MCF 10A (cell line): ENCODE data around the gene PLCB1. TPM values are rescaled to one million over a fixed set of nuclear protein-coding genes. Genes with fewer than 3 reads are reported as not detected.

Experiments used
- BruUV-seq: library from RNA; stranded (reverse); fragments of 400-500 nt; replicated peaks from 2 replicates; lab custom pipeline; 2021; lab: Mats Ljungman, UMichigan
- CTCF ChIA-PET: fragments of 300-600 bp; sonication (Branson Sonifier 250); formaldehyde crosslinking; extraction: SDS; loops from one replicate; lab custom pipeline; 2021; ENCODE audit warnings: antibody characterized with exemption, inconsistent platforms; lab: Yijun Ruan, JAX
- POLR2A ChIA-PET: fragments of 300-600, 350-650 bp; sonication (Branson Sonifier 250); formaldehyde crosslinking; extraction: SDS; loops from one replicate; lab custom pipeline; 2020; ENCODE audit warnings: antibody characterized with exemption, inconsistent platforms; lab: Yijun Ruan, JAX
- DNase-seq: peaks from one replicate; pipeline ENCODE4 v3.0.0-alpha.2; 2018; ENCODE audit not compliant: unreplicated experiment
- H3K27ac Mint-ChIP-seq: one replicate; pipeline ENCODE4 v1.8.0; 2022; ENCODE audit warnings: mild to moderate bottlenecking, low read depth, mixed read lengths; ENCODE audit not compliant: unreplicated experiment
- H3K27me3 Mint-ChIP-seq: one replicate; pipeline ENCODE4 v1.8.0; 2022; ENCODE audit warnings: mixed read lengths; ENCODE audit not compliant: insufficient read depth, unreplicated experiment
- H3K36me3 Mint-ChIP-seq: one replicate; pipeline ENCODE4 v1.8.0; 2022; ENCODE audit warnings: mild to moderate bottlenecking, moderate library complexity, mixed read lengths; ENCODE audit not compliant: insufficient read depth, unreplicated experiment
- H3K4me1 Mint-ChIP-seq: one replicate; pipeline ENCODE4 v1.8.0; 2022; ENCODE audit warnings: mixed read lengths; ENCODE audit not compliant: insufficient read depth, unreplicated experiment
- H3K4me3 Mint-ChIP-seq: one replicate; pipeline ENCODE4 v1.8.0; 2022; ENCODE audit warnings: mild to moderate bottlenecking, moderate library complexity, mixed read lengths; ENCODE audit not compliant: unreplicated experiment
- H3K9me3 Mint-ChIP-seq: one replicate; pipeline ENCODE4 v1.8.0; 2022; ENCODE audit warnings: mixed read lengths; ENCODE audit not compliant: unreplicated experiment
- CTCF ChIP-seq: fragments of 200-600 bp; IDR thresholded peaks from one replicate; pipeline ENCODE4 v1.8.0; 2022; ENCODE audit warnings: antibody characterized with exemption, mild to moderate bottlenecking; ENCODE audit not compliant: unreplicated experiment
- intact Hi-C: fragments of 100-400 bp; cut with micrococcal nuclease; formaldehyde crosslinking; loops from 2 replicates; pipeline ENCODE4 v1.14.1; 2022
- total RNA-seq: library from RNA; stranded (reverse); gene quantifications from 2 replicates; pipeline ENCODE4 v1.2.3, GENCODE V29; 2022

The PLCB1 gene
- total RNA-seq, 1 experiment from 2014 or later = 5.9 TPM

DNA sequence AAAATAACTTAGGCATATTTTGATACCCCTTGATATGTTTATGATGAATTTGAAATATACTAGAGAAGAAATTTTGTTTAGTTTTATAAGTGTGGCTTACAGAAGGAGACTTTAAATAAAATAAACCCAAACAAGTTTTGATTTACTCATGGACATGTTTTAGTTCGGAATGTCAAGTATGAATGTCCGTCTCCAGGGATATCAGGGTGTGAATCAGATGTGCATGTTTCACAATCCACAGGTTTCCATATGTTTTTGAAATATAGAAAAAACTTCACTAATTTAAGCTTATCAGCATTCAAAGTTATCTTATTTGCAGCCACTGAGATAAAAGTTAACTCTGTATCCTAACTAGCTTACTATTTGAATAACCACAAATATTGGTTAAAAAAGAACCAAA, 51.5 kb downstream of the PLCB1 start:
- BruUV-seq = no TSS peak
- intact Hi-C loops = no loop called here
- H3K27ac Mint-ChIP-seq = peak overlapping the region; percentile 80
- H3K9me3 Mint-ChIP-seq = no peaks in the 10 kb centered on the region
- DNase-seq = peak; percentile 38
- H3K4me3 Mint-ChIP-seq = no peak overlapping the region
- ChIA-PET POLR2A (interaction anchor here (0.5 to 1.5 kb wide), 2 partner anchors 10 to 882 kb away, joined by 3 read pairs; no protein-coding TSS in a partner anchor), CTCF (interaction anchor here (1.6 kb wide), 1 partner anchor 52 kb away, joined by 6 read pairs; the partner anchor contains the start of gene PLCB1)
- no peaks in the 10 kb centered on the region for H3K27me3 Mint-ChIP-seq
- H3K36me3 Mint-ChIP-seq = no peaks in the 10 kb centered on the region
- no peak for TF ChIP-seq CTCF
- H3K4me1 Mint-ChIP-seq = peaks cover 9% of the 10 kb centered on the region

GRCh38 chr20:8187740-8188139, 55.7 kb downstream of the PLCB1 start:
- no peak for TF ChIP-seq CTCF
- no peak for DNase-seq
- intact Hi-C loops = no loop called here
- no peak overlapping the region for H3K27ac Mint-ChIP-seq
- BruUV-seq = no TSS peak
- H3K4me1 Mint-ChIP-seq = peaks cover 8% of the 10 kb centered on the region
- no peaks in the 10 kb centered on the region for H3K36me3 Mint-ChIP-seq
- ChIA-PET CTCF (no interaction called here), POLR2A (no interaction called here)
- no peak overlapping the region for H3K4me3 Mint-ChIP-seq
- H3K9me3 Mint-ChIP-seq = no peaks in the 10 kb centered on the region
- no peaks in the 10 kb centered on the region for H3K27me3 Mint-ChIP-seq

- no peaks in the 10 kb centered on the region for H3K4me1 Mint-ChIP-seq
- TF ChIP-seq CTCF = no peak
- no peak overlapping the region for H3K27ac Mint-ChIP-seq
- peaks cover 7% of the 10 kb centered on the region for H3K9me3 Mint-ChIP-seq
- no peaks in the 10 kb centered on the region for H3K27me3 Mint-ChIP-seq
- H3K4me3 Mint-ChIP-seq = no peak overlapping the region
- intact Hi-C loops = no loop called here
- BruUV-seq = no TSS peak
- no peaks in the 10 kb centered on the region for H3K36me3 Mint-ChIP-seq
- DNase-seq = no peak
- ChIA-PET POLR2A (interaction anchor here (0.9 kb wide), 1 partner anchor 132 kb away, joined by 3 read pairs; no protein-coding TSS in a partner anchor), CTCF (interaction anchor here (0.6 kb wide), 1 partner anchor 89 kb away, joined by 7 read pairs; no protein-coding TSS in a partner anchor)
Observed at GRCh38 chr20:8190043-8190880, 58.2 kb downstream of the PLCB1 start.

DNA sequence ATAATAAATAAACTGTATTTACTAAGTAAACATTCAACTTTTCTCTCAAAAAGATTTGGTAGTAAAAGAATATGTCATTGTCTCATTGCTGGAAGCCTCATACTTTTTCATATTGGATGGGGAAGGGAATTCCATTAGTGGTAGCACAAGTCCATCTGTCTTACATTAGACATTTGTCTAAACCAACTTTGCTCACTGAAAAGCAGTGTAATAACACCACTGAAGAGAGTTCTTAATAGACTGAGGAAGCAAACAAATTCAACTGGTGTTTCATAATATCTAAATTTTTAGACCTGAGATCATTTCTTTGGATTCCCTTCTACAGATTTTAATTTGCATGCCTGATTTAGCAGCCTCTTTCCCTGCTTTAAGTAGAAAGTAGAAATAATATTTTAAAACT, 62.7 kb downstream of the PLCB1 start:
- ChIA-PET POLR2A (no interaction called here), CTCF (no interaction called here)
- TF ChIP-seq CTCF = no peak
- no peak overlapping the region for H3K4me3 Mint-ChIP-seq
- peaks cover 7% of the 10 kb centered on the region for H3K9me3 Mint-ChIP-seq
- intact Hi-C loops = no loop called here
- H3K4me1 Mint-ChIP-seq = no peaks in the 10 kb centered on the region
- no peak overlapping the region for H3K27ac Mint-ChIP-seq
- no peaks in the 10 kb centered on the region for H3K27me3 Mint-ChIP-seq
- DNase-seq = no peak
- BruUV-seq = no TSS peak
- no peaks in the 10 kb centered on the region for H3K36me3 Mint-ChIP-seq
